ENCODE measurements around the gene DDX41.

DDX41 gene

GRCh38 chr5:177483042-177483441 lies 33.7 kb downstream of the DDX41 start:
- no peak for DNase-seq

DNA sequence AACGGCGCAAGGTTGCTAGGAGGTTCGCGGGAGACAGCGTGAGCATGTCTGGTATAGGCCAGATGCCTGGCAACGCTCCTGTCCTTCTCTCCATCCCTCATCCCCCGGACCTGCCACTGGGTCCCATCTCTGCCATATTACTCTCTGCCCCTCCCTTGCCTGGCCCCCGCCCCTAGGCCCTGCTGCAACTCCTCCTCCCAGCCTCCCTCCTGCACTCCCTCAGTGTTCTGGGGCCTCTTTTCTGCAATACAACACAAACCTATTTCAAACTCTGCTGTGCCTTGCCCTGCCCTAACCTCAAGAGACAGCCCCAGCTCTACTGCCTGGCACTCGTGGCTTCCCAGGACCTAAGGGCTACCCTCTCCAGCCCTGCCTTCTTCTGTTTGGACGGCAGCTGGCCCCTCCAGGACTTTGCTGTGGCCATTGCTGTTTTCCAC lies 34.4 kb downstream of the DDX41 start:
- DNase-seq: no peak

DNA sequence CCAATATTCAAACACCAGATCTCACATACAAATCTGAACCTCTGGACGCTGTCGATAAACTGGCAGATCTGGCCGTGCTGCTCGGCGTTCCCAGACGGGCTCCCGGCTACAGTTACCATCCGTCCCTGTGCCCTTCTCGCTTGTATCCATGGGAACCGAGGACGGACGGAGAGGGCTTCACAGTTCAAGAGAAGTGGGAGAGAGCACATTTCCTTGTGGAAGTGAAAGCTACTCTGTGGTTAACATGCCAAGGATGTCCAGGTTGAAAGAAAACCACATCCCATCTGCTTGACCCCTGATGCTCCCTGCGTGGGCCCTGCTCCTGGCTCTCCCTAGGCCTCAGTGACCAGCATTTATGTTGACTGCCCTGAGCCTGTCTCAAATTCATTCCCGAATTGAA lies 37.0 kb downstream of the DDX41 start:
- DNase-seq: no peak

- DNase-seq: no peak
Observed at GRCh38 chr5:177478711-177479646, 37.8 kb downstream of the DDX41 start.

- no peak for DNase-seq
Observed at GRCh38 chr5:177477701-177478477, 38.9 kb downstream of the DDX41 start.

DNA sequence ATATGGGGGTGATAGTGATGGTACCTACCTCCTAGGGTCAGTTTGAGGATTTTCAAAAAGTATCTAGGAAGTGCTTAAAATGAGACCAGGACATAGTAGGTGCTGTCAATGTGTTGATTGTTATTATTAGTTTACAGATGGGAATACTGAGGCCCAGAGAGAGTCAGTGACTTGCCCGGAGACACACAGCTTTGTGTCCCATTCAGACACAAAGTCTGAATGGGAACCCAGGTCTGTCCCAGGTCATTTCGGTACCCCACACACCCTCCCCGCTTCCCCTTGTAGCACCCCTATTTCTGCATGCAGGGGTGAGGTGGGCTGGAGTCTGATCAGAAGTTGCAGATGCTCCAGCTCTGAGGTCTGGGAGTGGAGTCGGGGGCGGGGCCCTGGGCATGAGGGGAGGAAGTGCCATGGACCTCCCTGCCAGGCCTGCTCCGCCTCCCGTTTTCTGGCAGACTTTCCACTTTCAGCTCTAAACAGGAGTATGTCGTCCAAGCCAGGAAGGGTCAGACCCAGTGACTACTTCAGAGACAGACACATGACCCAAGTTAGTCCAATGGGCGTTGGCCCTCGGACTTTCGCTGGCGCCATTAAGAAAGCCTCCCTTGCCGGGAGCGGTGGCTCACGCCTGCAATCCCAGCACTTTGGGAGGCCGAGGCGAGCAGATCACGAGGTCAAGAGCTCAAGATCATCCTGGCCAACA lies 40.1 kb downstream of the DDX41 start:
- DNase-seq: no peak

DNA sequence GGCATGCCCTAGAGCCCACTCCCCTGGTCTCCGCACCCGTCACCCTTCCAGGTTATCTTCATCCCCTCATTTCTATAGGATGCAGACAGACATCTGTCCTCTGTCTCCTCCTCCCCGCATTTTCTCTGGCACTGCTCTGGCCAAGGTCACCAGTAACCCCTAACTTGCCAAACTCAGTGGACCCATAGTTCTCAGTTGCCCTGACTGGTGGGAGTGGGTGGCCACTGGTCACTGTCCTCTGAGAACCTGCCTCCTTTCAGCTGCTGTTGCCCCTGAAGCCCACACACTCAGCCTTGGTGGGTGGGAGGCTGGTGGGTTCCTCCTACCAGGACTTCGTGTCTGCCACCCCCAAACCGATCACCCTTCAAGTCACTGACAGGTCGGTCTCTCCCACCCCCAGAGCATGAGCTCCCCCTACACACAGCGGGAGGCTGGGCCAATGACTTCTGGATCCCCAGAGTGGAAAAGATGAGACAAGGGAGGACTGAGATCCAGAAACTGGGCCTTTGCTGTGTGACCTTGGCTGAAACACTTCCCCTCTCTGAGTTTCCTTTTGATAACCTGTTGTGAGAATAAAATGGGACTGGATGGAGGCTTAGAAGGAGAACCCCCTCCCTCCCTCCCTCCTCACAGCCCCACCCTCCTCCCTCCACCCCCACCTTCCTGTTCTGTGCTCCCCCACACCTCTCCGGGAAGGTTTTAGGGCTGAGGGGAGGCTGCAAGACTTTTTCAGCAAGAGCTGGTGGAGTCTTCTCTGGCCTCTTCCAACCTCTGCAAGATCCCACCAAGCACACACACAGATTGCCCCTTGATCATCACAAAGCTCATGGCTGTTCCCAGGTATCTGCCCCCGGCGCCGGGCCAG lies 41.0 kb downstream of the DDX41 start:
- no peak for DNase-seq

DNA sequence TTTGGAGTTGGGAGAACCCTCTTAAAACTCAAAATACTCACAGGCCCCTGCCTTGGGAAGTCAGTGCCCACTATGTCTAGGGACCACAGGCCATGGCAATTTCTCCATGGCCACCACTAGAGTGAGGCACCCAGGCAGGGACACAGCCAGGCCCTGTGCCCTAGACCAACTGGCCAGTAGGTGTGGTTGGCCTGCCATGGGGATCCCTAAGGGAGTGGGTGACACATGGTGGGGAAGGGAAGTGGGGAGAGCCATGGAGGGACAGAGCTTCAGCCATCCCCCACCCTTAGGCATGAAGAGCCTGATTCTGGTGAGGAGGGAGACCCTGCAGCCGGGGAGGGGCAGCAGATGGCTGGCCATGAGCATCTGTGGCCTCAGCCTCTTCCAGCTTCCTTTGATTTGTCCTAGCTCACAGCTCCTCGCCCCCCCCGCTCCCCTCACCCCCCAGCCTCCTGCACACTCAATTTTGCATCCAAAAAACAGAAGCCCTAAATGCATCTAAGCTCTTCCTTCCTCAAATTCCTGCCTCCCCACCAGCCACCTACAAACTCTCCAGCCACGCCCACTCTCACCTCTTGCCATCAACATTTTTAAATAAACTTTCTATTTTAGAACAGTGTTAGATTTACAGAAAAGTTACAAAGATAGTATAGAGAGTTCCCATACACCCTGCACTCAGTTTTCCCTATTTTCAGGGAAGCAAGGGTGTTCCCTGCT lies 41.8 kb downstream of the DDX41 start:
- no peak for DNase-seq

GRCh38 chr5:177474002-177474476 lies 42.7 kb downstream of the DDX41 start:
- DNase-seq: no peak

- DNase-seq: no peak
Observed at GRCh38 chr5:177473443-177474001, 43.2 kb downstream of the DDX41 start, which contains the start of gene DBN1. Gene DBN1 (minus strand): TSS chr5:177473634. CDS start chr5:177473521, 113 bp downstream.

- no peak for DNase-seq
Observed at GRCh38 chr5:177472460-177473442, 44.0 kb downstream of the DDX41 start.

- no peak for DNase-seq
Observed at GRCh38 chr5:177471610-177472356, 45.0 kb downstream of the DDX41 start.

GRCh38 chr5:177470759-177471536 lies 45.8 kb downstream of the DDX41 start:
- no peak for DNase-seq

DNA sequence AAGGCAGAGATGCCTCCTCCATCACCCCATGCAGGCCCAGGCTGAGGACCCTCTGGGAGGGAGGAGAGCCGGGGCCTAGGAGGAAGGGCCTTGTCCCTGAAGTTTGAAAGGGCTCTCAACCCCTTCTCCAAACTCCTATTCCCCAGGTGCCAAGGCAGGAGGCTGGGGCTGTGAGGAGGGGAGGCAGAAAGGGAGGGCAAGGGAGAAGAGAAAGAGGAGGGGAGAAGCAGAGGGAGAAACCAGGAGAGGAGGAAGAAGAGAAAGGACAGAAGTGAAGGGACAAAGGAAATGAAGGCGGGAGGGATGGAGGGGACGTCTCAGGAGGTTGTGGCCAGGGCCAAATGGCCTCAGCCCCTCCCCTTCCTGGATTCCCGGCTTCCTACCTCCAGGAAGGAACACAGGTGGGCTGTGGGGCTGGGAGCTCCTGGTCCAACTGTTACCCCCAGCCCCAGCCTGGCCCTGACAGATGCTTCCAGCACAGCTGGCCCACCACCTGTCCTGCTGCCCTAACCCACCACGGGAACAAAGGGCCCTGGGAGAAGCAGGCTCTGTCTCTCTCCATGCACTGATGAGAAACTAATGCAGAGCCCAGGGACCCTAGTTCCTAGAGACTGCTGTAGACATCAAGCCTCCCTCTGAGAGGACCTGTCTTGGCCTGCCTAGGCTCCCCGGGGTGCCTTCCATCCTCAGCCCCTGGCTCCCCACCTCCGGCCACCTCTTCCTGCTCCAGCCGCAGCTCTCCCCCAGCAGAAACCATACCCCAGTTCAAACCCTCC lies 46.8 kb downstream of the DDX41 start:
- DNase-seq: no peak

- no peak for DNase-seq
Observed at GRCh38 chr5:177468685-177469628, 47.8 kb downstream of the DDX41 start.

DNA sequence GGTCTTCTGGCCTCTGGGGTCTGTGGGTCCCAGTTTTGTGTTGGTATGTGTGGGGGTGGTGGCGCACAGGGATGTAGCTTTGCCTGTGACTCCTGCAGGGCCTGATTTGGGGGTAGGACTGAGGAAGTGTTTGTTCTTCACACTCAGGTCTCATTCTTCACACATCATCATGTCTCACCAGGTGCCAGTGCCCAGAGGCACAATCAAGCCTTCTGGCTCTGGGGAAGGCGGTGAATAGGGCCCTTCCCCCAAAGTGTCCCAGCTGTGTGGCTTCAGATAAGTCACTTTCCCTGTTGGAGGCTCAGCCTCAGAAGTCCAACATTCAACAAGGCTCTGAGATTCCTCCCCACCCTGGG lies 48.5 kb downstream of the DDX41 start:
- no peak for DNase-seq

Measured in NCI-H2081 treated with DMSO at 0.1 percent for 48 hours (cell line).